ENCODE results near the gene DUS1L.

GRCh38 chr17:82058230-82058854, 7.3 kb downstream of the DUS1L start:
- TF ChIP-seq CTCF (IDR thresholded peaks at IDR 0.05) (no peak), POLR2A (IDR thresholded peaks at IDR 0.05) (no peak)
